Measurements from ENCODE around the gene ZBTB40.

DNA sequence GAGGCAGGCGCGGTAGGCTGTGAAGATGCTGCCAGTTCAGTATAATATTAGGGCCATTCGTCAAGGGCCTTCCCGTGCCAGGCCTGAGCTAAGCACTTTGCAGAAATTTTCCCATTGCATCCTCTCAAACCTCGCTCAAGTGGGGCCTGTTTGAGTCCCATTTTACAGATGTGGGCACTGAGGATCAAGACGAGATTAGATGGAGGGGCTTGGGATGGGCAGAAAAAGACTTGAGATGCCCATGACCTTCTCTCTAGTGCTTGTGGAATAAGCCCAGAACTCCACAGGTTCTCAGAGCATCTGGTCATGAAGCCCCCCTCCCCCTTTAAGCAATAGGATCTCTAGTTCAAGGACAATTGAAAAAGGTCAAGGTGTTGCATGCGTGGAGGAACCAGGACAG is 121.6 kb downstream of the ZBTB40 start:
- TF ChIP-seq POLR2A (IDR thresholded peaks at IDR 0.05) = no peak
- TF ChIP-seq, protein P1, sequence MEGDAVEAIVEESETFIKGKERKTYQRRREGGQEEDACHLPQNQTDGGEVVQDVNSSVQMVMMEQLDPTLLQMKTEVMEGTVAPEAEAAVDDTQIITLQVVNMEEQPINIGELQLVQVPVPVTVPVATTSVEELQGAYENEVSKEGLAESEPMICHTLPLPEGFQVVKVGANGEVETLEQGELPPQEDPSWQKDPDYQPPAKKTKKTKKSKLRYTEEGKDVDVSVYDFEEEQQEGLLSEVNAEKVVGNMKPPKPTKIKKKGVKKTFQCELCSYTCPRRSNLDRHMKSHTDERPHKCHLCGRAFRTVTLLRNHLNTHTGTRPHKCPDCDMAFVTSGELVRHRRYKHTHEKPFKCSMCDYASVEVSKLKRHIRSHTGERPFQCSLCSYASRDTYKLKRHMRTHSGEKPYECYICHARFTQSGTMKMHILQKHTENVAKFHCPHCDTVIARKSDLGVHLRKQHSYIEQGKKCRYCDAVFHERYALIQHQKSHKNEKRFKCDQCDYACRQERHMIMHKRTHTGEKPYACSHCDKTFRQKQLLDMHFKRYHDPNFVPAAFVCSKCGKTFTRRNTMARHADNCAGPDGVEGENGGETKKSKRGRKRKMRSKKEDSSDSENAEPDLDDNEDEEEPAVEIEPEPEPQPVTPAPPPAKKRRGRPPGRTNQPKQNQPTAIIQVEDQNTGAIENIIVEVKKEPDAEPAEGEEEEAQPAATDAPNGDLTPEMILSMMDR (IDR thresholded peaks at IDR 0.05) = no peak
